Heart left ventricle (tissue), 13 donors: ENCODE results near the gene CLK4.

Source experiments
- POLR2A ChIP-seq, 2 donors: fragments of 450-650 bp; IDR thresholded peaks; one replicate each; pipeline ENCODE4 v1.6.1; 2017; ENCODE audit warnings: antibody characterized with exemption in 2 of 2, mild to moderate bottlenecking in 2 of 2, moderate library complexity in 2 of 2
- TF ChIP-seq, protein P1 (sequence below), 12 donors: fragments of 200-600 bp; sonication (generic) in 4 of 12; IDR thresholded peaks; one replicate each; pipeline versions ENCODE4 v1.5.0 to v1.8.0; 2018 to 2022; ENCODE audit warnings: antibody characterized with exemption in 12 of 12, mild to moderate bottlenecking in 5 of 12
- donor health status: ischemic (EF 13 %, LVEDD 7.1; RV severe dilation, severe dysfunction).
- donor health status: DM: no; HTN: yes; CAD: no.
- donor health status: DM: no; HTN: no; CAD: no.
- donor health status: ischemic (EF 25% LVEDD 6.9; RV normal size, moderate dysfunction).
- donor health status: ischemic (EF 25% LVEDD 5.7; RV mildly dilated, moderate dysfunction).
- donor health status: ischemic (EF 35%, LVEDD 5.7; RV mildly dilated, moderate dysfunction).
- donor health status: nonischemic (EF 11% LVEDD 7.7; RV severe dilation, severe dysfunction).
- donor health status: DM: yes; HTN: yes; CAD: no.
- donor health status: PGD.
- donor health status: ischemic (EF 29% LVEDD 5.4; RV normal size, mild dysfunction).
- donor health status: nonischemic (EF 23%, LVEDD 6.1; RV moderate dilation, normal function).

DNA sequence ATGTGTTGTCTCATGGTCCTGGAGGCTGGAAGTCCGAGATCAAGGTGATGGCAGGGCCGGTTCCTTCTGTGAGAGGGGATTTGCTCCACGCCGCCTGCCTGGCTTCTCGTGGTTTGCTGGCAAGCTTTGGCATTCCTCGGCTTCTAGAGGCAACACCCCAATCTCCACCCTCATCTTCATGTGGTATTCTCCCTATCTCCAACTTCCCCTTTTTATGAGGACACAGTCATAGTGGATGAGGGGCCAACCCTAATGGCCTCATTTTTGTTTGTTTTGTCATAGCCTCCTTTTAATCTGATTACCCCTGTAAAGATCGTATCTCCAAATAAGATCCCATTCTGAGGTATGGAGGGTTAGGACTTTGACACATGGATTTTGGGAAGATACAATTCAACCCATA, 41.7 kb upstream of the CLK4 start:
- TF ChIP-seq, protein P1, sequence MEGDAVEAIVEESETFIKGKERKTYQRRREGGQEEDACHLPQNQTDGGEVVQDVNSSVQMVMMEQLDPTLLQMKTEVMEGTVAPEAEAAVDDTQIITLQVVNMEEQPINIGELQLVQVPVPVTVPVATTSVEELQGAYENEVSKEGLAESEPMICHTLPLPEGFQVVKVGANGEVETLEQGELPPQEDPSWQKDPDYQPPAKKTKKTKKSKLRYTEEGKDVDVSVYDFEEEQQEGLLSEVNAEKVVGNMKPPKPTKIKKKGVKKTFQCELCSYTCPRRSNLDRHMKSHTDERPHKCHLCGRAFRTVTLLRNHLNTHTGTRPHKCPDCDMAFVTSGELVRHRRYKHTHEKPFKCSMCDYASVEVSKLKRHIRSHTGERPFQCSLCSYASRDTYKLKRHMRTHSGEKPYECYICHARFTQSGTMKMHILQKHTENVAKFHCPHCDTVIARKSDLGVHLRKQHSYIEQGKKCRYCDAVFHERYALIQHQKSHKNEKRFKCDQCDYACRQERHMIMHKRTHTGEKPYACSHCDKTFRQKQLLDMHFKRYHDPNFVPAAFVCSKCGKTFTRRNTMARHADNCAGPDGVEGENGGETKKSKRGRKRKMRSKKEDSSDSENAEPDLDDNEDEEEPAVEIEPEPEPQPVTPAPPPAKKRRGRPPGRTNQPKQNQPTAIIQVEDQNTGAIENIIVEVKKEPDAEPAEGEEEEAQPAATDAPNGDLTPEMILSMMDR (IDR thresholded peaks at IDR 0.05) = no peak
- no peak for TF ChIP-seq POLR2A (IDR thresholded peaks at IDR 0.05)
